NCI-H2171 (cell line): Measurements from ENCODE around the gene ILDR2.
A peak's percentile ranks its signal among the peaks of the same experiment; 100 is the strongest.

Experiments
- DNase-seq: peaks from one replicate; lab custom pipeline; 2025; lab: John Stamatoyannopoulos, UW

The ILDR2 gene

DNA sequence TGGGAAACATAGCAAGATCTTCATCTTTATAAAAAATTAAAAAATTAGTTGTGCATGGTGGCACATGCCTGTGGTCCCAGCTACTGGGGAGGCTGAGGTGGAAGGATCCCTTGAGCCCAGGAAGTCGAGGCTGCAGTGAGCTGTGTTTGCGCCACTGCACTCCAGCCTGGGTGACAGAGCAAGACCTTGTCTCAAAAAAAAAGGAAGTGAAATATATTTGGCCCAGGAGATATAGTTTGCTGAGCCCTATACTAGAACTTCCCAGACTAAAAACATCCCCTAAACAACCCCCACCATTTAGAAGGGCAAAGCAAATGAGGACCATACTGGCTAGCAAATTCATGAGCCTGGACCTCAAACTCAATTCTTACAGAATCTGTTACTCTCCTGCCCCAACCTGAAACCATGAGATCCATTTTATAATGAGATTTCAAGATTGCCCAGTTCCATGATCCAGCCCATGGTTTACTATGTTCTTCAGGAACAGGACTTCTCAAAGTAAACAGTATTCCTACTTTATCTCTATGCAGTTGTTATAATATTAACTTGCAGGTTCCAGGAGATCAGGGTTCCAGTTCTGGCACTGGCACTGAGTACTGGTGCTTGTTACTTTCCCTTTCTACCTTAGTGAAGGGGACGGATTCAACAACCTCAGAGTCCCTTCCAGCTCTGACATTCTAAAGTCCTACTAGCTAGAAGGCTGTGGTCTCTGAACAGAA, 50.4 kb downstream of the ILDR2 start:
- DNase-seq: no peak

DNA sequence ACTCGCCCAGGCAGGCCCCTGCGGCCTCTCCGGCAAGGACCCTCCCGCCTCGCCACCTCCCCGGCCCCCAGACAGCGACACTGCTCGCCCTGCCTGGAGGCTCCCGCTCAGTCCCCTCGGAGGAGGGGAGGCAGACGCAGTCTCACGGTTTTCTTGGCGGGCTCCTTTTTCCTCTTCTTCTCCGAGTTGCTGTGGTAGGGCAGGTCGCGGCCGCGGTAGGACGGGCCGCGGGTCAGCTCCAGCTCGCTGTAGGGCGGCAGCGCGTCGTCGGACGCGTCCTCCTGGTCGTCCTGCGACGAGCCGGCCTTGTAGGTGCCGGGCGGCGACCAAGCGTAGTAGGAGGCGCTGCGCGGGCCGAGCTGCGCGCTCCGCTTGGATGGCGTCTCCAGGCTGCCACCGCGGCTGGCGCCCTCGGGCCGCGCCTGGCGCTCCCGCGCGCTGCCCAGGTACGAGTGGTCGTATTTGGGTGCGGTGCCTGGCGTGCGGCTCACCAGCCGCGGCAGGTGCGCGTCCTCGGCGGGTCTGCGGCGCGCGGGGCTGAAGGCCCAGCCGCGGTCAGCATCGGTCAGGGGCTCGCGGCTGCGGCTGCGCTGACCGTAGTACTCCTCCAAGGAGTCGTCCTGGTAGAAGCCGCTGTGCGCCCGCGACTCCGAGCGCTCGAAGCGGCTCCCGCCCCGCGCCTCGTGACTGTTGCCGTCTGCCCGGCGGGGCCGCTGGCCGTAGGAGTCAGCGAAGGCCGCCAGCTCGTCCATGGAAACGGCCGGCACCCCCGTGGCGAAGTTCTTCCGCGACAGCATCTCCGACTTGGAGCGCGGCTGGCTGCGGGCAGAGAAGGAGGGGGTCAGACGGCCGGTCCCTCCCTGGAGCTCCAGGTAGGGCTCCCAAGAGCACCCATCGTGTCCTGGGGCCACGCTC, 54.5 kb downstream of the ILDR2 start:
- DNase-seq: no peak

DNA sequence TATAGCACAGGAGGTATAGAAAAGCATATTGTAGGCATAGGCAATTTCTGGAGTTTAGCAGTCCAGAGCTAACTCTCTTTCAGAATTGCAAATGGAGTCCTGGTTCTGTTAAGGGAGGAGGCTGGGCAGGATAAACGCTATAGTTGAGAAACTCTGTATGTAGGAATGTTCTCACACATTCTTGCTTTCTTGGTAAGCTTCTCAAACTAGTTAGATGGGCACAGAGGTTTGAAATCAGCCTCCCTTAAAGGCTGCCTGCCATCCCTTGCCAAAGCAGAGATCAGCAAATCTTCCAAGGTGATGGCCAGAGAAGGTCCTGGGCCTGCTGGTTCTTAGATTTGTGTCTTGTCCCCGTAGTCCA, 56.4 kb downstream of the ILDR2 start:
- DNase-seq: no peak

DNA sequence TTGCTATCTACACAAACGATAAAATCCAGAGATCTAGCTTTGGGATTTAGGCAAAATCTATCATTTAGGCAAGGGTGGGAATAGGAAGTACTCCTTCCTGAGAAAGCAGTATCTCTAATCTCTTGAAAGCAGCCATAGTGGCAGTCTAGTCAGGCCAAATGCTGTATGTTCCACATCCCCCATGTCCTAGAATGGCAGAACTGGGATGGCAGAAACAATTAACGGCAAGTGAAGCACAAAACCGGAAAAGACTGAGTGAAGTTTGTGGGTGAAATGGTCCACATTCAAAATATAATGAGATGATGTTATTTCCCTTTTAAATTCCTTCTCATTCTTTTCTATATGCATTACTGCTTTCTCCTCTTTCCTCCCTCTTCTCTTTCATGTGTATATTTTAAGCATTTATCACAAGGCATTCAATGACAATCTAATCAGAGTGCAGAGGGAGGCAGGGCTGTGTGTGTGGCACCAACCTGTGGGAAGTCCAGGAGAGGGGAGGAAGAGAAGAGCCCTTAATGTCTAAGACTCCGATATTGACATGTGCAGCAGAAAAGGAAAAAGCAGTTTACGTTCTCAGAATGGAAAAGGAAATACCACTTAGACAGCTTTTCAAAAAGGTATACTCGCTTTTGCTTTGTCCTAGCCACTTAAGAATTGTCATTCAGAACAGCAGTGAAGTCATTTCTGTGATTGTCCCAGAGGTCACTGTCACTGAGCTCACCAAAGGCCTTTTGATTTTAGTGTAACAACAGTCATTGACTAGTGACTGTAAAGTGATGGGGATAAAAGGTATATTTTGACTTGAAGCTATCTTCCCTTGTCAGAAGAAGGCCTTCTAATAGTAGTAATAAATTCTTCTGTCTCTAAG, 57.0 kb downstream of the ILDR2 start:
- no peak for DNase-seq

DNA sequence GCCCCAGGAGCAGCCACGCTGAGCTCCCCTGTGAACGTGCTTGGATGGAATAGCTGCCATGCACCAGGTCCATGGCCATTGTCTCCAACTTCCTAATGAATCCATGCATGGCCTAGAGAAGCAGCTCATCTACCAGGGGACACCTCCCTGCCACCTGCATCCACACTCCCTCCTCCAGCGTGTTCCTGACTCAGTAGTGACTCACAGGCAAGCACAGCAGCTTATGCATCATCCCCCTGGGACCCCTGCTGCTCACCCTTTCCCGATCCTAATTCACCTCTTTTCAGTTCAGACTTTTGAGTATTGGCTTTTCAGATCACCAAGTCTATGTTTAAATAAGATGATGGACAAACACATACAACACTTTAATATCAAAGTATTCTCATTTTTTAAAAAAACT, 59.4 kb downstream of the ILDR2 start:
- no peak for DNase-seq

DNA sequence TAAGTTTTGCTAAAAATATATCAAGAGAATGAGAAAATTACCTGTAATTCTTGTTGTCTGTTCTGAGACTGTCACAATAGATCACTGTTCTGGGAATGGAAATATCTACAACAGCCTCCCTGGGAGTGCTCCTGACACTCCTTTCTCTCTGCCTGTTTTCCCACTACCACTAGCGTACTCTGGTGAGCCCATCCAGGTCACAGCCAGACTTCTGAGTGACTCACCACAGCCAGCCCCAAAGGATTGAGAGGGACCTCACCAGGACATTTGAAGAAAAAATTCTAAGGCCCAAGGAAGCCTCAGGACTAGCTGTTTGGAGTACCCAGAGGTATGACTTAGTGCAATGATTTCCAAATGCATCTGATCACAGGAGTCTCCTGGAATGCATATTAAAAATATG, 60.3 kb downstream of the ILDR2 start:
- no peak for DNase-seq

DNA sequence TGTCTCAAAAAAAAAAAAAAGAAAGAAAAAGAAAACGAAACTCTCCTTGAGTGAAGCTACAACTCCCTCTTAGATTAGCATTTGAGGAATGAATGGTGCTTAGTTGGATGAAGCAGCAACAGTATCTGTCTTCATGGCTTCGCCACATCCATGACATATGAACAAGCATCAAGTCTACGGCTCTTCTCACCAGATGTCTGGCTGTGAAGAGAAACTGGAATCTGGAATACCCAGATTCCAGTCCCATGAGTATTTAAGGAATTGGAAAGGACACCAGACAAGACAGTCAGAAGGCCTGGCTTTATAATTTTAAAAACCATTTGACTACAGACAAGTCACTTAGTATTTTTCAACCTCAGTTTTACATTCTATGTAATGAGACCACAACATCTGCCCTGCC, 61.2 kb downstream of the ILDR2 start:
- DNase-seq: no peak

DNA sequence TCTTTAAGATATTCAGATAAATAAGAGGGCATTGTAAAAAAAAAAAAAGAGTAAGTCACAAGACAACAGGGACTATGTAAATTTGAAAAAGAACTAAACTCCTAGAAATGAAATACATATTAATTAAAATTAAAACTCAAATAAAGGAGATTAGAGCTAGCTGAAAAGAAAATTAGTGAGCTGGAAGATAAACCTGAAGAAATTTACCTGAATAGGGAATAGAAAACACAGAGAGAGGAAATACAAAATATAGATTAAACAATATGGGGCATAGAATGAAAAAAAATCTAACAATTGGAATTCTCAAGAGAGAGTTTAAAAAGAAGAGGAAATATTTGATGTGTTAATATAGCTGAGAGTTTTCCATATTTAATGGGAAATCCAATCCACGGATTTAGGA, 63.7 kb downstream of the ILDR2 start:
- no peak for DNase-seq

DNA sequence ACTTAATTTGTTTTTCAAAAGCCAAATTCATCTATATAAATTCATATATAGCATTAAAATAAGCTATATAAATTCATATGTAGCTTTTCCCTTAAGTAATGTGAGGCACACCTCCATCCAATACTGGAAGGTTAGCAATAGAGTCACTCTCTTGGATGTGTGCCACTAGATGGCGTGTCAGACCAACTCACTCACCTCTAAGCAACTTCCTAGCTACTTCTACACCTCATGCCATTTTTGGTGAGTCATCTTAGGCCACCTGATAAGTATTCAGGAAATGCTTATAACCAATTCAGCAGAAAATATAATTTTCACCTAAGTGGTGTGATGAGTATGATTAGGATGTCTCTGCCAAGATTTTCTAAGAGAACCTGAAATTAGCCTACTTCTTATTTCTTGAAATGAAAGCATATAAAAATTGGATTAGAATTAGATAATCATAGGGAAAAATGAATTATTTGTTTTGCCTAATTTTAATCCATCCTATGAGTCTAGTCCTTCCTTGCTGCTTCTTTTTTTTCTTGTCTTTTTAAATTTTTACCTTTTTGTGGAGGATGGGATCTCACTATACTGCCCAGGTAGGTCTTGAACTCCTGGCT, 64.8 kb downstream of the ILDR2 start:
- DNase-seq: peak; percentile 59

DNA sequence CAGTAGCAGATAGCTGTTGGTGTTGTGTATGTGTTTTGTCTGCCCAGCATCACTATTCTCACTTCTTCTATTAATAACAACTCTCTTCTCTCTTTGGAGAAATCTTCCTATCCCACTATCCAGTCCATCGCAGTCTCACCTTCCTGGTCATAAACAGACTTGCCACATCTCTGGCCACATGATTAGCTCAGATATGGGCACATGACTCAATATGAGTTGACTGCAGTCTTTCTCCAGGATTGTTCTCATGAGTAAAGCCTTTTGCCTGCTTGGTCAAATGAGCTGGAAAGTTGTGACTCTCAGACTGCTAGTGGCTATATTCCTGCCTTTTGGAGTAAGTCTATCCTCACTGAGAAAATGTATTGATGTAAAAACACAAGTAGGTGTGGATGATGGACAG, 66.4 kb downstream of the ILDR2 start:
- DNase-seq: no peak

DNA sequence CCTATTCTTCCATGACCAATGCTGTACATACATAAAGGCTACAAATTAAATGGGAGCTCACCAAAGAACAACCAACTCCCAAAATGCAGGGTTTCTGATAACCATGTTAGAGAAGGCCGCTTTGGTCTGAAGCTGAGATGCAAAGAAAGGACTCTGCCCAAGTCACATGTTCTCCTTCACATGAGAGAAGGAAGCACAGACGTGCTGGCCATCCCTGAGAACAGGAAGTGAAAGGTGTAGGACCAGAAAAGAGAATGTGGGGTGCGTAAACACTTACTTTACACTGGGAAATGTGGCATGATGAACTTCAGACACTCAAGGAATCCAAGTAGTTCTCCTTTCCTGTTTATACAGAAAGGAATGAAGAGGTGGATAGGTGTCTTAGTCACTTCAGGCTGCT, 67.6 kb downstream of the ILDR2 start:
- no peak for DNase-seq

DNA sequence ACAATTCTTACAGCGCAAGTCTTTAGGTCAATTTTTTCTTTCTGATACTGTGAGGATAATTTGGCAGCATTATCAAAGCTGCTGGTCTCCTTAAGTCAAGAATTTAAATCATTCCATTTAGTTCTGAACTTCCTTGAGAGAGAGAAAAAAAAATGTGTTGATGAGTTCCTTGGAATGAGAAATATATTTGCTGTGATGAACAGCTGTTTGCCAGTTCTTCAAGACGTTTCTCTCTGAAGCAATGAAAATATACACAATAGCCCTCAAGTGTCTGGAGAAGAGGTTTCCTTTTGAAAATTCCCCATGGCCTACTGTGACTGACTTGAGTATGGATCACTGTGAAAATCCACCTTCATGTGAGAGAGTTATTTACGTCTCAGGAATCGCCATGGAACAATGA, 68.3 kb downstream of the ILDR2 start:
- DNase-seq: no peak

DNA sequence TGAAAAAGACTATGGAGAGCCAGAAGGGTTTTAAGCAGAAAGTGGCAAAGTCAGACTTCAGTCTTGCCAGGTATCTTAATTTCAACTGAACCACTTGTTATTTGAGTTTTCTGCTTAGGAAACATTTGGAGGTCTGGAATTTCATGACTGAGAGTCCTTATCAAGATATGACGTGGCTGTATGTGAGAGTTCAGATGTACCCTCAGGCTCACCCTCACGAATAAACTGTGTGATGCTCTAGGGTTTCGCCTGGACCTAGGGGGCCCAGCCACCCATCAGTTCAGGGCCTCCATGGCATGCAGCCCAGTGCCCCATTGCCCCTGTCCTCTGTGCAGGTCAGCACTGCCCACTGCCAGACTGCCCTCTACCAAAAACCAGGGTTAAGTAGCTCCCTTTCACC, 68.7 kb downstream of the ILDR2 start:
- DNase-seq: no peak

DNA sequence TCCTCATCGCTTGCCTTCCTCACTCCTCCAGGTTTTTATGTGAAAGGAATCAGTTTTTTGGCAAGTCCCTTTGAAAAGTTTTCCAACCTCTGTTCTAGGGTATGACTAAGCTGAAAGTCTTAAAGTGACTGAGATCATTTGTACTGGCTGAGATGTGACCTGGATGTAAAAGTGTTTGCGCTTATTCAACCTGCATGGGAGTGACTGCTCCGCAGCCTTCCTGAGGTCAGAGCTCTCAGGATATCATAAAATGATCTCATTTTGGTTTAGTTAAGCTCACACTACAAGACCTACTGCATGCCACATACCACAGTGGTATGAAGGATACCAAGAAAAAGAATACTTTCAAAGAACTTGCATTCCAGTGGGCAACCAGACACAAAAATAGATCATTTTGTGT, 69.4 kb downstream of the ILDR2 start:
- no peak for DNase-seq

DNA sequence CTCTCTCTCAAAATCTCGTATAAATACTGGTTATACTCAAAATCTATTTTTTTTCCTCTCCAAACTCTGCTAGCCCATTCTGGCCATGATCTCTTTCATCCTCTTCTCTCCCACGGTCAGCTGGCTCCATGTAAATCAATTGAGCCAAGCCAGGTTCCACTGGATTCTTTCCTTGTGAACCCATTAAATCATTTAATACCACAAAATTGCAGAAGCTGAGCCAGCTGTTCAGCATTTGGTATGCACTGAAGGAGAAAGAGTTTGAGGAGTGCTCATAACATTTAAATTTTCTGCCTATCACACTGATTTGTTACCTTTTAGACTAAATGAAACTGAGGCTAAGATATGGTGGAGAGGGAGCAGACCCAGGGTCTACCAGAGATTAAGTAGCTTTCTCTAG, 70.2 kb downstream of the ILDR2 start:
- no peak for DNase-seq

DNA sequence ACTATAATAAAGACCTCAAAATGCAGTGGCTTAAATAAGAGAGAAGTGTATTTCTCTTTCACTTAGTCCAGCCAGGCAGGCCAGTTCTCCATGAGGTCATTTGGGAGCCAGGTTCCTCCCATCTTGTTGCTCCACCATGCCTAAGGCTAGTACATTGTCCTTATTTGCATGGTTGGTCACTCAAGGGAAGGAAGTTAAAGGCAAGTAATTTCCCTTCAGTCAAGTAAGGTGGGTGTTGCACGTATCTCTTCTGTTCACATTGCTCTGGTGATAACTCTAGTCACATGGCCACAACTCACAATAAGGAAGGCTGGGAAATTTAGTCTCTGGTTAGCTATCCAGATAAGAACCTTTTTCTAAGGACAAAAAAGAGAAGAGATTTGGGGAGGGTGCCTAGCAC, 72.1 kb downstream of the ILDR2 start:
- no peak for DNase-seq

DNA sequence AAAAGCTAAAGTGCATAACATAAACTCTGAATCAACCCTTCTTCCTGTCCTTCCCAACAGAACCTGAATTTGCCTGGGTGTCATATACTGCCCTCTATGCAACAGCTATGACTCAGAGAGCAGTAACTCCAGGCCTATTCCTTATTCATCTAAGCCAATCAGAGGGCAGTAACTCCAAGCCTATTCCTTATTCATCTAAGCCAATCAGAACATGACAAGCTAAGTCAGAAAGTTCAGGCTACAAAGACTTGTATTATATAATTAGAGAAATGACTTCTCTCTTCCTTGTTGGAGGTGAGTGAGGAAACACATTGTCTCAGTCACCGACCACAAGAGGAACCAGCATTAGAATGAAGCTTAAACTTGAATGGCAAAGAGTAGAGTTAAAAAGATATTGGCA, 73.1 kb downstream of the ILDR2 start:
- no peak for DNase-seq

DNA sequence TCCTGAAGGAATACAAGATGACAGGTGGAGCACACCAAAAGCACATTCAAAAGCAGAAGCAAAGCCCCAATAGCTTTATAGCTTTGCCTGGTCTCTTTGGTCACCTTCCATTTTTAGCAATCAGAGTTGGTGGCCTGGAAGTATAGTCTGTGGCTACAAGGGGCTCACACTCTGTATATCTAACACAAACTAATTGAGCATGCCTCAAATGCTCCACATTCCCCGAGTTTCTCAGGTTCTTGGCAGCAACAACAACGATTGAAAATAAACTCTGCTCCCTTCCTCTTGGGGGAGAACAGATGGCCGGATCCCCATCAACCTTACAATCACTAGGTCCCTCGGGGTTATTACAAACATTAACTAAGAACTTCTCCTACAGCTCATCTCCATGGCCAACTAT, 74.4 kb downstream of the ILDR2 start:
- no peak for DNase-seq

DNA sequence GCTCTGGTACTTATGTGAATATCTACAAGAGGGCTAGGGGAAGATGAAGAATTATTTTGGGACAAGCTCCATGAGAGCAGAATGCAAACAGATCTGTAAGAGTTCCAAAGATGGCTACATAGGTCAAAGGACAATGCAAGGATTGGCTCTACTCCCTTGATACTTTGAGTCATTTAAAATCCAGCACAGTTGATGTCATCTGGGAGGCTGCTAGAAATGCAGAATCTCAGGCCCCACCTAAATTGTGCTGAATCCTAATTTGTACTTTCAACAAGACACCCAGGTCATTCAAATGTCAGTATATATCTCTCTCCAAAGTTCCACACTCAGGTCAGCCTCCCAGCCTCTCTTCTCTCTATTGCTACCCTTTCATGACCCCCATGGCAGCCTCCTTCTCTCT, 75.6 kb downstream of the ILDR2 start:
- DNase-seq: no peak

DNA sequence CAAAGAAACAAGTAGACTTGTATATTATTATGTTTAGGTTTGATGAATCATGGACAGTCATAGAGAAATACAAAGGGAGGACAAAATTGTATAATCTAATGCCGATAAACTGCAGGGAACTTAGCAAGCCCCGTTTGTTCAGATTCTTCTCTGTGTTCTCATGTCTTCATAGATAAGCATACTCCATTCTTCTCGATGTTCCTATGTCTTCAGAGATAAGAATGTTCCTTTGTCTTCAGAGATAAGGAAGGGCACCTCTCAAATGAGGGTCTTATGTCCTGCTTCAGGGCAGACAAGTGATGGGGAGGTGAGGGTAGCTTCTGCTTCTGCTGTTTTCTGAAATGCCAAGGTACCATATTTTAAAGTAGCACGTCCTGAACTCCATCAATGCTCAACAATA, 79.6 kb downstream of the ILDR2 start:
- DNase-seq: no peak

DNA sequence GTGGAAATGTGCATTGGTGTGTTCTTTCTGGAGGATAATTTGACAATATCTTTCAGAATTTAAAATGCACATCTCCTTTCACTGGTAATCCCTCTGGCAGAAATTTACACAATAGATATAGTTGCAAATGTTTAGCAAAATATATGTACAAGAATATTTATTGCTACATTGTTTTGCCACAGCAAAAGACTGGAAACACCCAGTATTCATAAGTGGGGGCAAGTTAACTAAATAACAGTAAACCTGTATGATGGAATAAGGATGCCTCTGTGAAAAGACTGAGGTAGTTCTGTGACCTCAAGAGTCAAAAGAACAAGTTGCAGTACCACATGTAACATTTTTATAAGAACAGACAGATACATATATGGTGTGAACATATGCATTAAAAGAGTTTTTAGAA, 85.6 kb downstream of the ILDR2 start:
- no peak for DNase-seq

DNA sequence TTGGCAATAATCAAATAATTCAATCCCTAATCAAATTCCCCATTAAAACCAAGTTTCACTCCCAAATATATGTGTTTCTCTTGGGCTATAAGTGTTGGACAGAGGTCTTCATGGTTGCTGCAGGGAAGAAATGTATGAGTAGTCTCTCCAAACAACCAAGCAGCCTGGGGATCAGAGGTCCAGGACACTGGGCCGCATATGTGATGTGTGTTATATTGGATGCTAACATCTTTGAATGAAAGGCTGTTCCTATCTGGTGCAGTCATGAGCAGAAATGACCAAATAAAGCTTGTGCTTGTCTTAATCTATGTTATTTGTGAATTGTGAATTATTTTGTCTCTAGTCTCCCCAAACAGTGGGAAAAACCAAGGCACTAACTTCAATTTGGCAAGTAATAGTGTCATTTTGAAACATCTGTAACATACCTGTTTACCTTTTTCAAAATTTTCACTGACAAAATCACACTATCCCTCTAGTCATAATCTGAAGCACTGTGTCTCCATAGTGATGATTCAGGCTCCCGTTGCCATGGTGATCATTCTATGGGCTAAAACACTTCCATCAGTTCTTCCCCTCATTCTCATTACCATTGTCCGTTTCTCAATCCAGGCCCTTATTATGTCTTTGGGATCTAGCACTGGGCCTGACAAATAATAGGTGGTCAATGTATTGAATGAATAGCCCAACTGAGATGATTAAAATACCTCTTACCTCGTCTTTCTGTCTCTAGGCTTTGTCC, 86.8 kb downstream of the ILDR2 start:
- DNase-seq: no peak
